AG04450 (cell line): Measurements from ENCODE around the gene SKI. TPM values are rescaled to one million over a fixed set of nuclear protein-coding genes. Genes with fewer than 3 reads are reported as not detected.

Source experiments
- CTCF ChIA-PET: fragments of 300-600, 350-600 bp; formaldehyde crosslinking; extraction: SDS; loops from one replicate; lab custom pipeline; 2022; ENCODE audit warnings: antibody characterized with exemption, inconsistent platforms; lab: Charles Lee
- POLR2A ChIA-PET: fragments of 350-600 bp; formaldehyde crosslinking; extraction: SDS; loops from one replicate; lab custom pipeline; 2021; ENCODE audit warnings: antibody characterized with exemption, inconsistent platforms; lab: Yijun Ruan, JAX
- DNase-seq: peaks from one replicate; pipeline ENCODE4 v3.0.0-alpha.2; 2011; ENCODE audit warnings: low read depth, low spot score
- H3K27ac ChIP-seq: one replicate; pipeline ENCODE4 v1.5.1; 2012; ENCODE audit warnings: low read depth, low read length, control low read depth
- H3K27me3 ChIP-seq: one replicate; pipeline ENCODE4 v1.6.0; 2012; ENCODE audit warnings: low read length; ENCODE audit not compliant: control insufficient read depth, insufficient read depth
- H3K4me3 ChIP-seq: 2 replicates; pipeline ENCODE4 v1.5.1; 2011; ENCODE audit warnings: mild to moderate bottlenecking, low read depth, low read length, control low read depth
- H3K9me3 ChIP-seq: 2 replicates; pipeline ENCODE4 v1.5.1; 2012; ENCODE audit warnings: low read length; ENCODE audit not compliant: control insufficient read depth, insufficient read depth
- polyA plus RNA-seq: library from polyadenylated mRNA; depleted of rRNA; stranded (reverse); fragments of >200 nt; gene quantifications from 2 replicates; pipeline ENCODE4 v1.2.3, GENCODE V29; 2011
- TF ChIP-seq, protein P1 (sequence below): IDR thresholded peaks from 2 replicates; pipeline ENCODE4 v1.5.1; 2011; ENCODE audit warnings: low read depth, low read length, control low read depth, inconsistent platforms

The SKI gene
- polyA plus RNA-seq, 1 experiment = 6.7 TPM

GRCh38 chr1:2290595-2291510, 62.7 kb downstream of the SKI start:
- CTCF ChIA-PET = interaction anchor here (1.4 kb wide), 1 partner anchor 25 kb away, joined by 3 read pairs; no protein-coding TSS in a partner anchor
- peak overlapping the region; percentile 53 for H3K4me3 ChIP-seq

GRCh38 chr1:2291577-2291976, 63.5 kb downstream of the SKI start:
- DNase-seq = no peak
- CTCF ChIA-PET = interaction anchor here (0.6 to 1.4 kb wide), 4 partner anchors 23 to 331 kb away, joined by 3 read pairs; no protein-coding TSS in a partner anchor
- Histone ChIP-seq H3K27me3 (no peaks in the 10 kb centered on the region), H3K9me3 (peaks cover 5% of the 10 kb centered on the region; the same call in 1 of the 2 replicates), H3K27ac (peak overlapping the region; percentile 98), H3K4me3 (peak overlapping the region; percentile 53; the same call in 1 of the 2 replicates)
- POLR2A ChIA-PET = interaction anchor here (1.3 kb wide), 1 partner anchor 62 kb away, joined by 4 read pairs; no protein-coding TSS in a partner anchor
- TF ChIP-seq, protein P1, sequence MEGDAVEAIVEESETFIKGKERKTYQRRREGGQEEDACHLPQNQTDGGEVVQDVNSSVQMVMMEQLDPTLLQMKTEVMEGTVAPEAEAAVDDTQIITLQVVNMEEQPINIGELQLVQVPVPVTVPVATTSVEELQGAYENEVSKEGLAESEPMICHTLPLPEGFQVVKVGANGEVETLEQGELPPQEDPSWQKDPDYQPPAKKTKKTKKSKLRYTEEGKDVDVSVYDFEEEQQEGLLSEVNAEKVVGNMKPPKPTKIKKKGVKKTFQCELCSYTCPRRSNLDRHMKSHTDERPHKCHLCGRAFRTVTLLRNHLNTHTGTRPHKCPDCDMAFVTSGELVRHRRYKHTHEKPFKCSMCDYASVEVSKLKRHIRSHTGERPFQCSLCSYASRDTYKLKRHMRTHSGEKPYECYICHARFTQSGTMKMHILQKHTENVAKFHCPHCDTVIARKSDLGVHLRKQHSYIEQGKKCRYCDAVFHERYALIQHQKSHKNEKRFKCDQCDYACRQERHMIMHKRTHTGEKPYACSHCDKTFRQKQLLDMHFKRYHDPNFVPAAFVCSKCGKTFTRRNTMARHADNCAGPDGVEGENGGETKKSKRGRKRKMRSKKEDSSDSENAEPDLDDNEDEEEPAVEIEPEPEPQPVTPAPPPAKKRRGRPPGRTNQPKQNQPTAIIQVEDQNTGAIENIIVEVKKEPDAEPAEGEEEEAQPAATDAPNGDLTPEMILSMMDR = no peak

More at GRCh38 chr1:2290595-2291510, 62.7 kb downstream of the SKI start:
- Histone ChIP-seq H3K9me3 (peaks cover 5% of the 10 kb centered on the region; the same call in 1 of the 2 replicates), H3K27me3 (no peaks in the 10 kb centered on the region), H3K27ac (peak overlapping the region; percentile 98)
- POLR2A ChIA-PET = interaction anchor here (1.3 kb wide), 1 partner anchor 62 kb away, joined by 4 read pairs; no protein-coding TSS in a partner anchor
- TF ChIP-seq, protein P1 = no peak
- DNase-seq = peak; percentile 92

DNA sequence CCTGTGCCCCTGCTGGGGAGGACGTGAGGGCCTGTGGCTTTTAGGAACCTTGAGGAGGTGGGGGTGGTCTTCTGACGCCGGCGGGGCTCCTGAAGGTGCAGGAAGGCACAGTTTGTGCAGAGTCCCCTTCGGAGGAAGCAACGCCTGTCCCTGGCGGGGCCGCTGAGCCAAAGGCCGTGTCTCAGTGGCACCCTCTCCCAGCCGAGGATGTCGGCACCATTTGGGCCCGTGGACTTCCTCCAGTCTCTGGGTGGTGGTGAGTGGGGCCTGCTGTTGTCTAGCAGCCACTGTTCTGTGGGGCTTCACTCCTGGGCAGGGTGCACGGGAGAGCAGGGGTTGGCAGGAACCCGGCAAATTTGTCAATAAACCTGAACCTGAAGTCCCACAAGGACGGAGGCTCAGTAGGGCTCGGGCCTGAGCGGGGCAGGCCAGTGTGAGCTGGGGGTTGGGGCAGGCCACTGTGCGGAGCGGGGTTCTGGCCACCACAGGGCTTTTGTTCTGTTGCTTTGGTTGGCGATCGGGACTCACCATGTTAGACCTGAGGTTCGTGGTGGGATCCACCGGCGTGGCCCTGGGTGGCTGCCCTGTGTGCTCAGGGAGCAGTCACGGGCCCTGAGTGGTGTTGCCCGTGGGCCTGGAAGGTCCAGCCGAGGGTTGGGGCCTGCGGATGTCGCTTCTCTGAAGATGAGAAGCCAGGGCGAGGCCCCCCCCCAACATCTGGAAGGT, 64.8 kb downstream of the SKI start:
- no peak for DNase-seq
- ChIA-PET CTCF (no interaction called here), POLR2A (interaction anchor here (0.7 kb wide), 1 partner anchor 59 kb away, joined by 4 read pairs; no protein-coding TSS in a partner anchor)
- Histone ChIP-seq H3K27me3 (no peaks in the 10 kb centered on the region), H3K4me3 (no peak overlapping the region), H3K27ac (peak overlapping the region; percentile 33), H3K9me3 (peaks cover 5% of the 10 kb centered on the region; the same call in 1 of the 2 replicates)
- TF ChIP-seq, protein P1 = no peak

DNA sequence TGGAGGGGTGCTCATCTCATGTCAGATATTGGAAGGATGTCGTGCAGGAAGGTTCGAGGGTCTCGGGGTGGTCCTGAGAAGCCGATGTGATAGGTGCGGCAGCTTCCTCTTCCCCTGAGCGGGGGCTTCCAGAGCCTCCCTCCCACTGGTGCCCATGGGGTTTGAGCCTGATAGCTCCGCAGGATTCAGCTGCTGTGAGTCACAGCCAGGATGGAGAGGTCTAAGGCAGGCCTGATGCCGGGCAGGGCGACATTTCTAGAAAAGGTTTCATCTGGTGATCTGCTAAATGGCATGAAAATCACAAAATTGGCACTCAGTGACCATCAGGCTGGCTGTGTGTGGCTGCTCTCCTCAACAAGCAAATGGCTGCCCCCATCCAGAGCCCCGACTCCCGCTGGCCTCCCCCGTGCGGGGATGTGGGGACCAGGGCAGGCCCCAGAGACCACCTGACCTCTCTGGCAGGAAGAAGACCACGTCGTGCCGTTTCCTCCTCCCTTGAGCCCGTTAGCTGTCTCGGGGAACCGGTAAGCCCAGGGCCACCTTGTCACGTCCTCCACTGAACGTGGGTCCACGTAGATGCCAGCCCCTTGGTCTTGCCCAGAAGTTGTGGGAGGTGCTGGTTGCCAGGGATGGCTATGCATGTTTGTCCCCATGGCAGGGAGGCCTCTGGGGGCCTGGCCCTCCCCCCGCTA, 66.1 kb downstream of the SKI start:
- Histone ChIP-seq H3K9me3 (peaks cover 5% of the 10 kb centered on the region; the same call in 1 of the 2 replicates), H3K27ac (no peak overlapping the region), H3K27me3 (no peaks in the 10 kb centered on the region), H3K4me3 (no peak overlapping the region)
- POLR2A ChIA-PET = no interaction called here
- DNase-seq = no peak
- TF ChIP-seq, protein P1 = no peak
- CTCF ChIA-PET = interaction anchor here (1.1 to 1.5 kb wide), 2 partner anchors 87 to 99 kb away, joined by 3 to 4 read pairs; partner anchors contain the start of gene FAAP20
